ENCODE data around the gene CASP8.
"Not testable (repeated sequence)": the region's sequence is repeated elsewhere in the genome, so short reads cannot be mapped to it uniquely, and the experiment has no call there.

CASP8 gene

GRCh38 chr2:201273330-201273983 is 13.1 kb downstream of the CASP8 start:
- Mint-ChIP-seq H3K27me3 (no peaks in the 10 kb centered on the region), H3K36me3 (ENCODE audit: low read depth) (peaks cover 59% of the 10 kb centered on the region), H3K27ac (no peak overlapping the region), H3K4me1 (peaks cover 32% of the 10 kb centered on the region), H3K4me3 (no peak overlapping the region), H3K9me3 (no peaks in the 10 kb centered on the region)
- ATAC-seq = no peak
- no peak for DNase-seq

DNA sequence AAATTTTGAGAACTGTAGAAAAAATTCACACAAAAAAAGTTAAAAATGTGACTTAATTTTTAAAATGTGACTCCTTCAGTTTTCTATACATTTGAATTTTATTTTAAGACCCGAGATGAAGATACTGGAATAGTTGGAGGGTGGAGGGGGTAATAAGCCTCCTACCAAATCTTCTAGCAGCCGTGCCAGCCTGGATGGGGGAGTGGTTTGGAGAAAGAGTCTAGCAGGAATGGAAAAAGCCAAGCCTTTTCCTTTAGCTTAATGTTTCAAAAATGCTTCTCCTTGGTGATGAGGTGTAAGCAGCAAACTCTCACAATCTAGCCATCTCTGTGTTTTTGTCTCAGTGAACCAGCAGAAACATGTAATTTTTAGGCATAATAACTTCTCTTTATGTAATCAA is 14.7 kb downstream of the CASP8 start:
- Mint-ChIP-seq H3K36me3 (ENCODE audit: low read depth) (peaks cover 59% of the 10 kb centered on the region), H3K4me1 (peaks cover 38% of the 10 kb centered on the region), H3K27ac (peak overlapping the region; percentile 4), H3K9me3 (no peaks in the 10 kb centered on the region), H3K27me3 (no peaks in the 10 kb centered on the region), H3K4me3 (no peak overlapping the region)
- DNase-seq (no peak), ATAC-seq (no peak)

GRCh38 chr2:201275990-201276389 is 15.7 kb downstream of the CASP8 start:
- Mint-ChIP-seq H3K27ac (no peak overlapping the region), H3K4me1 (peaks cover 40% of the 10 kb centered on the region), H3K36me3 (ENCODE audit: low read depth) (peaks cover 60% of the 10 kb centered on the region), H3K27me3 (no peaks in the 10 kb centered on the region), H3K4me3 (no peak overlapping the region), H3K9me3 (no peaks in the 10 kb centered on the region)
- ATAC-seq (no peak), DNase-seq (no peak)

- no peak overlapping the region for H3K4me3 Mint-ChIP-seq
- H3K36me3 Mint-ChIP-seq (ENCODE audit: low read depth) = peaks cover 62% of the 10 kb centered on the region
- H3K9me3 Mint-ChIP-seq = no peaks in the 10 kb centered on the region
- ATAC-seq (no peak), DNase-seq (no peak)
- no peak overlapping the region for H3K27ac Mint-ChIP-seq
- peaks cover 38% of the 10 kb centered on the region for H3K4me1 Mint-ChIP-seq
- no peaks in the 10 kb centered on the region for H3K27me3 Mint-ChIP-seq
Measured at GRCh38 chr2:201276511-201276910, 16.2 kb downstream of the CASP8 start.

DNA sequence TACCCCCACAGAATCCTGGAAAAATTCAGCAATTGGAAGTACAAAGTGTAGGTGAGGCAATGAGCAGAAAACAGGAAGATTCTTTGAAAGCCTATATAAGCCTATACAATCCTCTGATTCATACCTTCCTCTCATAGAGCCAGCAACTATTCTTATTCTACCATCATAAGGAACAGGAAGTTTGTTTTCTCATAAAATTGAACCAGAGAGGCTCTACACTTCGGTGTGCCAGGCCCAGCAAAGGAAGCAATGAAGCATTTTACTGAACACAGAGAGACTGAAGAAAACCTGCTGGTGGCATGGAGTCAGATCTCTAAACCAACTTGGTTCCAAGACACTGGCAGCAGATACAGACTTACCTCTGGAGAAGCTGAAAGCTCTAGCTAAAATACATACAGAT is 18.7 kb downstream of the CASP8 start:
- Mint-ChIP-seq H3K36me3 (ENCODE audit: low read depth) (peaks cover 45% of the 10 kb centered on the region), H3K27me3 (no peaks in the 10 kb centered on the region), H3K4me3 (no peak overlapping the region), H3K4me1 (peaks cover 24% of the 10 kb centered on the region), H3K9me3 (no peaks in the 10 kb centered on the region), H3K27ac (peak overlapping the region; percentile 52)
- DNase-seq = no peak
- ATAC-seq = no peak

GRCh38 chr2:201280191-201281040 is 20.1 kb downstream of the CASP8 start:
- ATAC-seq (no peak), DNase-seq (no peak)
- Mint-ChIP-seq H3K36me3 (ENCODE audit: low read depth) (peaks cover 43% of the 10 kb centered on the region), H3K4me1 (peaks cover 33% of the 10 kb centered on the region), H3K27ac (peak overlapping the region; percentile 8), H3K9me3 (no peaks in the 10 kb centered on the region), H3K27me3 (no peaks in the 10 kb centered on the region), H3K4me3 (no peak overlapping the region)

DNA sequence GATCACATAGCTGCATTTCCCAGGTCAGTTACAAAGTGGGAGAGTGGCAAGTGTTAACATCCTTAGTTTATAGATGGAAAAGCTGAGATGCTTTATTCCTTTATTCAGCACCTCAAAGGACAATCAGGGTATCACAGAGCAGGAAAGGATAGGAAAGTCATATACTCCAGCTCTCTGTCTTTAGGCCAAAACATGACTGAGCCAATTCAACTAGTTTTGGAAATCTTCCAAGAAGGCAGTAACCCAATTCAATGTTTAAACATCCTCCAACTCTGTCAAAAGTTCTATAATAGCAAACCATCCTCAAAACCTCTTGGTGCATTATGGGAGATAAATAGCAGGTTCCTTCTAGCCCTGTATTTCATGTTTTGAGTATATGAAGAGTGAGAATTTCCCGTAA is 25.2 kb downstream of the CASP8 start:
- ATAC-seq (no peak), DNase-seq (no peak)
- peaks cover 13% of the 10 kb centered on the region for H3K4me1 Mint-ChIP-seq
- no peaks in the 10 kb centered on the region for H3K27me3 Mint-ChIP-seq
- H3K9me3 Mint-ChIP-seq = peaks cover 4% of the 10 kb centered on the region
- H3K36me3 Mint-ChIP-seq (ENCODE audit: low read depth) = peaks cover 57% of the 10 kb centered on the region
- H3K4me3 Mint-ChIP-seq = no peak overlapping the region
- H3K27ac Mint-ChIP-seq = no peak overlapping the region

DNA sequence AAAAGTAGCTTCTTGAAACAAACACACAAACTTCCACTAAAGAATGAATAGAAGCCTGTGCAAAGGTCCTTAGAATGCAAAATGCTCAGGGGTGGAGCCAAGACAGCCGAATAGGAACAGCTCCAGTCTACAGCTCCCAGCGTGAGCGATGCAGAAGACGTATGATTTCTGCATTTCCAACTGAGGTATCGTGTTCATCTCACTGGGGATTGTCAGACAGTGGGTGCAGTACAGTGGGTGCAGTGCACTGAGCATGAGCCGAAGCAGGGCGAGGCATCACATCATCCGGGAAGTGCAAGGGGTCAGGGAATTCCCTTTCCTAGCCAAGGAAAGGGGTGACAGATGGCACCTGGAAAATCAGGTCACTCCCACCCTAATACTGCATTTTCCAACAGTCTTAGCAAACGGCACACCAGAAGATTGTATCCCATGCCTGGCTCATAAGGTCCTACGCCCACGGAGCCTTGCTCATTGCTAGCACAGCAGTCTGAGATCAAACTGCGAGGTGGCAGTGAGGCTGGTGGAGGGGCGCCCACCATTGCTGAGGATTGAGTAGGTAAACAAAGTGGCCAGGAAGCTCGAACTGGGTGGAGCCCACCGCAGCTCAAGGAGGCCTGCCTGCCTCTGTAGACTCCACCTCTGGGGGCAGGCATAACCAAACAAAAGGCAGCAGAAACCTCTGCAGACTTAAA is 30.3 kb downstream of the CASP8 start:
- not testable (repeated sequence) for H3K27me3 Mint-ChIP-seq, H3K4me3 Mint-ChIP-seq, H3K4me1 Mint-ChIP-seq, H3K27ac Mint-ChIP-seq, DNase-seq, ATAC-seq
- H3K36me3 Mint-ChIP-seq (ENCODE audit: low read depth) = peaks cover 71% of the 10 kb centered on the region
- peaks cover 22% of the 10 kb centered on the region for H3K9me3 Mint-ChIP-seq

- Mint-ChIP-seq H3K4me3 (no peak overlapping the region), H3K27me3 (no peaks in the 10 kb centered on the region), H3K9me3 (peaks cover 37% of the 10 kb centered on the region), H3K36me3 (ENCODE audit: low read depth) (peaks cover 39% of the 10 kb centered on the region), H3K4me1 (no peaks in the 10 kb centered on the region), H3K27ac (no peak overlapping the region)
- no peak for DNase-seq
- ATAC-seq = no peak
Measured at GRCh38 chr2:201298462-201299052, 38.2 kb downstream of the CASP8 start.

DNA sequence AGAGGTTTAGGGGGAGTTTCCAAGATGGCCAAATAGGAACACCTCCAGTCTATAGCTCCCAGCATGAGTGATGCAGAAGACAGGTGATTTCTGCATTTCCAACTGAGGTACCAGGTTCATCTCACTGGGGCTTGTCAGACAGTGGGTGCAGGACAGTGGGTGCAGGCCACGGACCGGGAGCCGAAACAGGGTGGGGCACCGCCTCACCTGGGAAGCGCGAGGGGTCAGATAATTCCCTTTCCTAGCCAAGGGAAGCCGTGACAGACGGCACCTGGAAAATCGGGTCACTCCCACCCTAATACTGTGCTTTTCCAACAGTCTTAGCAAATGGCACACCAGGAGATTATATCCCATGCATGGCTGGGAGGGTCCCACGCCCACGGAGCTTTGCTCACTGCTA is 39.6 kb downstream of the CASP8 start:
- not testable (repeated sequence) for H3K4me3 Mint-ChIP-seq, H3K27ac Mint-ChIP-seq
- peaks cover 39% of the 10 kb centered on the region for H3K36me3 Mint-ChIP-seq (ENCODE audit: low read depth)

GRCh38 chr2:201307876-201308275 is 47.5 kb downstream of the CASP8 start:
- Mint-ChIP-seq H3K27me3 (no peaks in the 10 kb centered on the region), H3K9me3 (peaks cover 16% of the 10 kb centered on the region), H3K27ac (no peak overlapping the region), H3K4me3 (no peak overlapping the region), H3K36me3 (ENCODE audit: low read depth) (peaks cover 28% of the 10 kb centered on the region), H3K4me1 (no peaks in the 10 kb centered on the region)
- ATAC-seq (no peak), DNase-seq (no peak)

More for the DNA sequence above, 39.6 kb downstream of the CASP8 start:
- not testable (repeated sequence) for H3K4me1 Mint-ChIP-seq, DNase-seq, ATAC-seq, H3K27me3 Mint-ChIP-seq
- peaks cover 35% of the 10 kb centered on the region for H3K9me3 Mint-ChIP-seq

- no peaks in the 10 kb centered on the region for H3K27me3 Mint-ChIP-seq
- no peak overlapping the region for H3K4me3 Mint-ChIP-seq
- ATAC-seq = no peak
- peaks cover 30% of the 10 kb centered on the region for H3K36me3 Mint-ChIP-seq (ENCODE audit: low read depth)
- peaks cover 20% of the 10 kb centered on the region for H3K9me3 Mint-ChIP-seq
- DNase-seq = no peak
- no peak overlapping the region for H3K27ac Mint-ChIP-seq
- no peaks in the 10 kb centered on the region for H3K4me1 Mint-ChIP-seq
Measured at GRCh38 chr2:201308914-201309313, 48.6 kb downstream of the CASP8 start.

- no peak for DNase-seq
- no peaks in the 10 kb centered on the region for H3K4me1 Mint-ChIP-seq
- H3K4me3 Mint-ChIP-seq = no peak overlapping the region
- no peaks in the 10 kb centered on the region for H3K27me3 Mint-ChIP-seq
- H3K27ac Mint-ChIP-seq = no peak overlapping the region
- peaks cover 41% of the 10 kb centered on the region for H3K9me3 Mint-ChIP-seq
- peaks cover 22% of the 10 kb centered on the region for H3K36me3 Mint-ChIP-seq (ENCODE audit: low read depth)
- ATAC-seq = no peak
Measured at GRCh38 chr2:201313362-201313761, 53.0 kb downstream of the CASP8 start.

GRCh38 chr2:201319511-201319910 is 59.2 kb downstream of the CASP8 start:
- H3K27me3 Mint-ChIP-seq = no peaks in the 10 kb centered on the region
- no peak overlapping the region for H3K4me3 Mint-ChIP-seq
- ATAC-seq (no peak), DNase-seq (no peak)
- peaks cover 34% of the 10 kb centered on the region for H3K36me3 Mint-ChIP-seq (ENCODE audit: low read depth)
- no peaks in the 10 kb centered on the region for H3K4me1 Mint-ChIP-seq
- H3K27ac Mint-ChIP-seq = no peak overlapping the region
- peaks cover 52% of the 10 kb centered on the region for H3K9me3 Mint-ChIP-seq

Data from activated naive CD8-positive, alpha-beta T cell treated with anti-CD3 and anti-CD28 coated beads, Interleukin-2, amount 50 U/mL, for 24 hours (primary cell).